Measurements from ENCODE around the gene MAP3K20. TPM values are rescaled to one million over a fixed set of nuclear protein-coding genes. Genes with fewer than 3 reads are reported as not detected.
"Not testable (repeated sequence)": the region's sequence is repeated elsewhere in the genome, so short reads cannot be mapped to it uniquely, and the experiment has no call there.

The MAP3K20 gene
- total RNA-seq, 1 donor: 35.3 TPM

GRCh38 chr2:173164396-173164795 is 88.8 kb downstream of the MAP3K20 start:
- Histone ChIP-seq H3K4me1 (ENCODE audit: insufficient read depth, low read length) (peaks cover 21% of the 10 kb centered on the region), H3K27me3 (ENCODE audit: insufficient read depth, low read length) (no peaks in the 10 kb centered on the region), H3K9me3 (ENCODE audit: low read depth, low read length) (no peaks in the 10 kb centered on the region), H3K4me3 (ENCODE audit: low read length) (no peak overlapping the region)

- Histone ChIP-seq H3K4me3 (ENCODE audit: low read length) (no peak overlapping the region), H3K4me1 (ENCODE audit: insufficient read depth, low read length) (peaks cover 9% of the 10 kb centered on the region), H3K27me3 (ENCODE audit: insufficient read depth, low read length) (no peaks in the 10 kb centered on the region), H3K9me3 (ENCODE audit: low read depth, low read length) (no peaks in the 10 kb centered on the region)
These were observed 90.0 kb downstream of the MAP3K20 start for GRCh38 chr2:173165443-173166238.

DNA sequence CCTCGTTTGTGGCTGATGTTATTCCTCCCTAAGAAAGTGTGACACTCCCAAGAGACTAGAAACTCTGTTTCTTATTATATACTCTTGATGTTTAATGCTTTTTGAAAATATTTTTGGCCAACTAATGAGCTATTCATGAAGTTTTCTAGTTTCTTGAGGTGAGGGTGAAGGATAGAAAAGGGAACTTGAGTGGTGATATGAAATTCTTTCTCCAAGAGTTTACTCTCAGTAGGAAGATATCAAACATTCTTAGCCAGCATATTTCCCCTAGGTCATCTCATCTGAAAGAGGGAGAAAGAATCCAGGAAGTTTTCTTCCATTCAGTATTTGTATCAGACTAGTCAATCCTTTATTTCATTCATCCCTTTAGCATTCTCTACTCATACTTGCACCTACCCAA is 95.7 kb downstream of the MAP3K20 start:
- no peaks in the 10 kb centered on the region for H3K9me3 ChIP-seq (ENCODE audit: low read depth, low read length)
- no peak overlapping the region for H3K4me3 ChIP-seq (ENCODE audit: low read length)
- H3K27me3 ChIP-seq (ENCODE audit: insufficient read depth, low read length): no peaks in the 10 kb centered on the region
- H3K4me1 ChIP-seq (ENCODE audit: insufficient read depth, low read length): no peaks in the 10 kb centered on the region

DNA sequence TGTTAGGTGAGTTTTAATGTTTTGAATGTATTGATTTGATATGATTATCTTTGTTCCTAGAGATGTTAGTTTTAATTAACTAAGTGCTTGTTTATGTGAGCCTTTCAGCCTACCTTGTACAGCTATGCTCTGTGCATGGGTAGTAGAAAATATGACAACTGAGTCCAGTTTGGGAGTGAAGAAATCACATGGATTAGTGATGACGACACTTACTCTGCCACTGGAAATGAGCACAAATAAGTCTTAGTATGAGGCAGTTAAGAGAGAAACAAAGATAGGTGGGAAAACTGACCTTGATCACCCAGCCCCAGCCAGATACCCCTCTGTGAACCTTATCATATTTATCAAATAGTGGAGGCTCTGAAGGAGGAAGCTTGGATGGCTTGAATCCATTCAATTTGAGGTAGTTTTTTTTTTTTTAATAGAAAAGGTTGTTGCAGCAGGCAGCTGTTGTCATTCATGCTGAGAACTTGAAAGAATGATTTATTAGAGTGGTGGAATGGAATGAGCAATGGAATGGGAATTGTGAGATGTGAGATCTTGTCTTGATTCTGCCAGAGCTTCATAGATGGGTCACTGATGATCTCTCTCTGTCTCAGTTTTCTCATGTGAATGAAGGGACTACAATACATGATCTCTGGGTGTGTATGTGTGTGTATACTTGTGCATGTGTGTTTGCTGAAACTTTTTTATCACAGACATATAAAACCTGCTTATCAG is 96.4 kb downstream of the MAP3K20 start:
- no peaks in the 10 kb centered on the region for H3K27me3 ChIP-seq (ENCODE audit: insufficient read depth, low read length)
- no peaks in the 10 kb centered on the region for H3K4me1 ChIP-seq (ENCODE audit: insufficient read depth, low read length)
- no peak overlapping the region for H3K4me3 ChIP-seq (ENCODE audit: low read length)
- H3K9me3 ChIP-seq (ENCODE audit: low read depth, low read length): no peaks in the 10 kb centered on the region

- not testable (repeated sequence) for H3K4me1 ChIP-seq (ENCODE audit: insufficient read depth, low read length)
These were observed 98.7 kb downstream of the MAP3K20 start for GRCh38 chr2:173174339-173174738.

DNA sequence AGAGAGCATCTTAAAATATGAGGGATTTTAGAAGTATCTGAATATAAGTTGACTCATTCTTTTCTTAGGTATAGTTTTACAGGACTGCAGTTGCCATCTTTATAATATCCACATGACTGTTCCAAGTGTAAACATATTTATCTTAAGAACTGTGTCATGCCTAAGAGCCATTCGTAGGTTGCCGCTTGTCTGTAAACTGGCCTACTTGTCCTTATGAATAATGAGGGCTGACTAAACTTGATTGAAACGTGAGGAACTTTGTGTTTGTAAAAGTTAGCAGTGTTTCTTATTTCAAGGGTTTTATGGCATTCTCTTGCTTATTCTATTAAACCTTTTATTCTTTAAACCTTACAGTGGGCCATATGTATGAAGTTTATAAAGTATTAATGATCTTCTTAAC is 99.6 kb downstream of the MAP3K20 start:
- Histone ChIP-seq H3K27me3 (ENCODE audit: insufficient read depth, low read length) (no peaks in the 10 kb centered on the region), H3K4me3 (ENCODE audit: low read length) (no peak overlapping the region), H3K4me1 (ENCODE audit: insufficient read depth, low read length) (no peaks in the 10 kb centered on the region), H3K9me3 (ENCODE audit: low read depth, low read length) (no peaks in the 10 kb centered on the region)

More at GRCh38 chr2:173174339-173174738, 98.7 kb downstream of the MAP3K20 start:
- H3K4me3 ChIP-seq (ENCODE audit: low read length); H3K9me3 ChIP-seq (ENCODE audit: low read depth, low read length); H3K27me3 ChIP-seq (ENCODE audit: insufficient read depth, low read length): not testable (repeated sequence)

DNA sequence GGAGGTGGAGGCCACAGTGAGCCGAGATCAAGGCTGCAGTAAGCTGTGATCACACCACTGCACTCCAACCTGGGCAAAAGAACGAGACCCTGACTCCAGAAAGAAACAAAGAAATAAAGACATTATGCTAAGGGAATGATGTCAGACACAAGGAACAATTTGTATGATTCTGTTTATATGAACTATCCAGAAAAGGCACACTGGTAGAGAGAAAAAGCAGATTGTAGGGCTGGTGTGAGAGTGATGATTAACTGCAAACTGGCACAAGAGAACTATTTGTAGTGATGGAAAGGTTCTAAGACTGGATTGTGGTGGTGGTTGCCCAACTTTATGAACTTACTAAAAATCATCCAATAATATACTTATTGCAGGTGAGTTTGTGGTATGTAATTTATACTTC is 106.3 kb downstream of the MAP3K20 start:
- H3K4me1 ChIP-seq (ENCODE audit: insufficient read depth, low read length): no peaks in the 10 kb centered on the region
- no peaks in the 10 kb centered on the region for H3K9me3 ChIP-seq (ENCODE audit: low read depth, low read length)
- no peak overlapping the region for H3K4me3 ChIP-seq (ENCODE audit: low read length)
- no peaks in the 10 kb centered on the region for H3K27me3 ChIP-seq (ENCODE audit: insufficient read depth, low read length)

- Histone ChIP-seq H3K27me3 (ENCODE audit: insufficient read depth, low read length) (no peaks in the 10 kb centered on the region), H3K4me1 (ENCODE audit: insufficient read depth, low read length) (no peaks in the 10 kb centered on the region), H3K4me3 (ENCODE audit: low read length) (no peak overlapping the region), H3K9me3 (ENCODE audit: low read depth, low read length) (no peaks in the 10 kb centered on the region)
These were observed 108.7 kb downstream of the MAP3K20 start for GRCh38 chr2:173184031-173185004.

DNA sequence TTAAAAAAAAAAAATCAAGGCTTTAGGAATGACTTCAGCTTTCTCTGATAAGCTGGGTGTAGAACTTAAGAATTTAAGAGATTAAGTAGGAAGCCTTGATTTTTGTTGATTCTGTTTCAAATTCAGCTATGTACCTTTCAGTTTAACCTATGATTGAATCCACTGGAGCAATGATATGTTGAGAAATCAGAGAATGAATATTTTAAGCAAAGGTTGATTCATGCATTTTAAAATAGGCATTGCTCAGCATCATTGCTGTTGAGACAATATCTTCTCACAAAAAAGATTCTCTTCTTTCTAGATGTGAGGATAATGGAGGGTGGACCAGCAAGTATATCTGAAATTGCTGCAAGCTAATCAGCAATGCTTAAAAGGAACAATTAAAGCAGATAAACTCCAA is 109.8 kb downstream of the MAP3K20 start:
- H3K4me1 ChIP-seq (ENCODE audit: insufficient read depth, low read length): no peaks in the 10 kb centered on the region
- H3K27me3 ChIP-seq (ENCODE audit: insufficient read depth, low read length): no peaks in the 10 kb centered on the region
- no peak overlapping the region for H3K4me3 ChIP-seq (ENCODE audit: low read length)
- H3K9me3 ChIP-seq (ENCODE audit: low read depth, low read length): no peaks in the 10 kb centered on the region

GRCh38 chr2:173187941-173188788 is 112.5 kb downstream of the MAP3K20 start:
- H3K4me3 ChIP-seq (ENCODE audit: low read length): no peak overlapping the region
- H3K27me3 ChIP-seq (ENCODE audit: insufficient read depth, low read length): no peaks in the 10 kb centered on the region
- H3K4me1 ChIP-seq (ENCODE audit: insufficient read depth, low read length): no peaks in the 10 kb centered on the region
- H3K9me3 ChIP-seq (ENCODE audit: low read depth, low read length): no peaks in the 10 kb centered on the region

GRCh38 chr2:173191601-173192000 is 116.0 kb downstream of the MAP3K20 start:
- Histone ChIP-seq H3K4me3 (ENCODE audit: low read length) (no peak overlapping the region), H3K4me1 (ENCODE audit: insufficient read depth, low read length) (no peaks in the 10 kb centered on the region), H3K27me3 (ENCODE audit: insufficient read depth, low read length) (no peaks in the 10 kb centered on the region), H3K9me3 (ENCODE audit: low read depth, low read length) (no peaks in the 10 kb centered on the region)

DNA sequence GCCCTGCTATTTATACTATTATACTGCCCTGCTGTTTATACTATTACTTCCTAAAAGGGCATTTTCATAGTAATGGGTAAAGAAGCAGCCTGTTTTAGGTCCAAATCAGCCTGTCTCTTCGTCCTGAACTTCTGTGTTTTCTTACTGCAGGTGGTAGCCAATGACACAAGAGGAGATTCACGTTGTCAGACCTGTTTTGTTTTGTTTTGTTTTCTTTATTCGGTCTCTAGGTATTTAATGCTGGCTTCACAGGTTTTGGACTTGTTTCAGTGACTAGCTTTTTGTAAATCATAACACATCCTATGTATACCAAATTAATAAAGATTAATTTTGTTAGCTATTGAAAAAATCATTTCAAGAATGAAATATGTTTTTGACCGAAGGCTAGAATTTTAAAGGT is 116.4 kb downstream of the MAP3K20 start:
- H3K4me1 ChIP-seq (ENCODE audit: insufficient read depth, low read length): no peaks in the 10 kb centered on the region
- H3K9me3 ChIP-seq (ENCODE audit: low read depth, low read length): no peaks in the 10 kb centered on the region
- H3K27me3 ChIP-seq (ENCODE audit: insufficient read depth, low read length): no peaks in the 10 kb centered on the region
- H3K4me3 ChIP-seq (ENCODE audit: low read length): no peak overlapping the region

GRCh38 chr2:173193925-173194324 is 118.3 kb downstream of the MAP3K20 start:
- Histone ChIP-seq H3K4me3 (ENCODE audit: low read length) (no peak overlapping the region), H3K27me3 (ENCODE audit: insufficient read depth, low read length) (no peaks in the 10 kb centered on the region), H3K9me3 (ENCODE audit: low read depth, low read length) (no peaks in the 10 kb centered on the region), H3K4me1 (ENCODE audit: insufficient read depth, low read length) (no peaks in the 10 kb centered on the region)

DNA sequence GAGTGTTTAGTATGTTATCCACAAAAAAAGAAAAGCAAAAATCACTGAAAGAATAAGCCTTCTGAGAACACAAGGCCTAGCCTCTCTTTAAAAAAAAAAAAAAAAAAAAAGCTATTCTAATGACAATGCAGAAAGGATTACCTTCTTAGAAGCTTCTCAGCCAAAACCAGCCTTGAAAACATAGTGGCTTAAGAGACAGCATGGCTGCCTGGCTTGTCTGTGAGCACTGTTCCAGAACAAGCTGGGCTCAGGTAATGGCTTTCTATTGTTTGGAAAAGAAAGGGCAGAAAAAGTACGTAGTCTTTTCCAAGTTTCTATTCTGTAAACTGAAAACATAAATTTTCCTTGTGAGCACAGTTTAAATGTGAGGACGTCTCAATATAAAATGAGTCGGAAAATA is 119.5 kb downstream of the MAP3K20 start:
- no peaks in the 10 kb centered on the region for H3K9me3 ChIP-seq (ENCODE audit: low read depth, low read length)
- H3K27me3 ChIP-seq (ENCODE audit: insufficient read depth, low read length): no peaks in the 10 kb centered on the region
- no peaks in the 10 kb centered on the region for H3K4me1 ChIP-seq (ENCODE audit: insufficient read depth, low read length)
- no peak overlapping the region for H3K4me3 ChIP-seq (ENCODE audit: low read length)
